Kidney epithelial cell (primary cell): ENCODE measurements around the gene PLAC9. TPM values are rescaled to one million over a fixed set of nuclear protein-coding genes. Genes with fewer than 3 reads are reported as not detected.

Experiments
- DNase-seq: peaks from one replicate; pipeline ENCODE4 v3.0.0-alpha.2; 2010; ENCODE audit warnings: low read depth
- H3K27me3 ChIP-seq: 2 replicates; pipeline ENCODE4 v1.6.0; 2011; ENCODE audit warnings: low read length; ENCODE audit not compliant: control insufficient read depth, insufficient read depth
- H3K36me3 ChIP-seq: 2 replicates; pipeline ENCODE4 v1.5.1; 2011; ENCODE audit warnings: low read length; ENCODE audit not compliant: control insufficient read depth, insufficient read depth
- H3K4me3 ChIP-seq: 2 replicates; pipeline ENCODE4 v1.5.1; 2011; ENCODE audit warnings: low read depth, mild to moderate bottlenecking, control low read depth, low read length
- total RNA-seq: library from RNA; depleted of rRNA; stranded (reverse); fragments of >200 nt; gene quantifications from 2 replicates; pipeline ENCODE4 v1.2.3, GENCODE V29; 2015
- TF ChIP-seq, protein P1 (sequence below): IDR thresholded peaks from 2 replicates; pipeline ENCODE4 v1.5.1; 2011; ENCODE audit warnings: mild to moderate bottlenecking, moderate library complexity, low read length, control low read depth, inconsistent platforms; ENCODE audit not compliant: insufficient read depth, poor library complexity, severe bottlenecking

Gene PLAC9
- total RNA-seq, 1 donor from 2014 or later = not detected

DNA sequence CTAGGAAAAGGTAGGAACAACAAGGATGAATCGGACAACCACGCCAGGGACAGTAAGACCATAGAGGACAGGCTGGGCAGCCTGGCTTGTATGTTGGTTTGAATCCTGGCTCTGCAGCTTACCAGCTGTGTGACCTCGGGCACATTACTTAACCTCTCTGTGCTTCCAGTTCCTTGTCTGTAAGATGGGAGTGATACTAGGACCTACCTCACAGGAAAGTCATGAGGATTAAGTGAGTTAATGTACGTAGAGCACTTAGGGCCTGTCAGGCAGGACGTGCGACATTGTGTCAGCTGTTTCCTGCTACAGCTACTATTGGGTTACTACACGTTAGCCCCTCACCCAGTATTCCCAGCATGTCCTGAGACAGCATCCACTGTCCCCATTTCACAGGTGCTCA, 32.1 kb downstream of the PLAC9 start:
- H3K27me3 ChIP-seq = no peaks in the 10 kb centered on the region
- DNase-seq = no peak
- no peak overlapping the region for H3K4me3 ChIP-seq
- TF ChIP-seq, protein P1, sequence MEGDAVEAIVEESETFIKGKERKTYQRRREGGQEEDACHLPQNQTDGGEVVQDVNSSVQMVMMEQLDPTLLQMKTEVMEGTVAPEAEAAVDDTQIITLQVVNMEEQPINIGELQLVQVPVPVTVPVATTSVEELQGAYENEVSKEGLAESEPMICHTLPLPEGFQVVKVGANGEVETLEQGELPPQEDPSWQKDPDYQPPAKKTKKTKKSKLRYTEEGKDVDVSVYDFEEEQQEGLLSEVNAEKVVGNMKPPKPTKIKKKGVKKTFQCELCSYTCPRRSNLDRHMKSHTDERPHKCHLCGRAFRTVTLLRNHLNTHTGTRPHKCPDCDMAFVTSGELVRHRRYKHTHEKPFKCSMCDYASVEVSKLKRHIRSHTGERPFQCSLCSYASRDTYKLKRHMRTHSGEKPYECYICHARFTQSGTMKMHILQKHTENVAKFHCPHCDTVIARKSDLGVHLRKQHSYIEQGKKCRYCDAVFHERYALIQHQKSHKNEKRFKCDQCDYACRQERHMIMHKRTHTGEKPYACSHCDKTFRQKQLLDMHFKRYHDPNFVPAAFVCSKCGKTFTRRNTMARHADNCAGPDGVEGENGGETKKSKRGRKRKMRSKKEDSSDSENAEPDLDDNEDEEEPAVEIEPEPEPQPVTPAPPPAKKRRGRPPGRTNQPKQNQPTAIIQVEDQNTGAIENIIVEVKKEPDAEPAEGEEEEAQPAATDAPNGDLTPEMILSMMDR = no peak
- H3K36me3 ChIP-seq = peaks cover 1% of the 10 kb centered on the region

DNA sequence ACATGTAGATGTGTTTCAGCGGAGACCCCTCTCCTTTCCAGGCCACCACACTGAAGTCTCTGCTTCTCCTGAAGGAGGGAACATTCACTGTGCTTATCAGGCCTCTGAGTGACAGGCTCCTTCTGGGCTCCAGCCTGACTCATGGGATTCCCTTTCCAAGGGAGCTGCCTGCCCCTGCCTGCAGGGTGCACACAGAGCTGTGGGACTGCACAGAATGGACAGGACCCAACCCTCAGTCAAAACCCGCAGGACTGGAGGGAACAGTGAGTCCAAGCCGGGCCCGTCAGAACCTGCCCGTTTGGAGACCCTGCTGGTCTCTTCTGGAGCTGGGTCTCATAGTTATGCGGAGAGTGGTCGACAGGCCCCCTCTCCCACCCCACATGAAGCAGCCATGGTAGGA, 32.6 kb downstream of the PLAC9 start:
- no peak for DNase-seq
- H3K36me3 ChIP-seq = peaks cover 1% of the 10 kb centered on the region
- no peak overlapping the region for H3K4me3 ChIP-seq
- no peaks in the 10 kb centered on the region for H3K27me3 ChIP-seq
- TF ChIP-seq, protein P1 = no peak

DNA sequence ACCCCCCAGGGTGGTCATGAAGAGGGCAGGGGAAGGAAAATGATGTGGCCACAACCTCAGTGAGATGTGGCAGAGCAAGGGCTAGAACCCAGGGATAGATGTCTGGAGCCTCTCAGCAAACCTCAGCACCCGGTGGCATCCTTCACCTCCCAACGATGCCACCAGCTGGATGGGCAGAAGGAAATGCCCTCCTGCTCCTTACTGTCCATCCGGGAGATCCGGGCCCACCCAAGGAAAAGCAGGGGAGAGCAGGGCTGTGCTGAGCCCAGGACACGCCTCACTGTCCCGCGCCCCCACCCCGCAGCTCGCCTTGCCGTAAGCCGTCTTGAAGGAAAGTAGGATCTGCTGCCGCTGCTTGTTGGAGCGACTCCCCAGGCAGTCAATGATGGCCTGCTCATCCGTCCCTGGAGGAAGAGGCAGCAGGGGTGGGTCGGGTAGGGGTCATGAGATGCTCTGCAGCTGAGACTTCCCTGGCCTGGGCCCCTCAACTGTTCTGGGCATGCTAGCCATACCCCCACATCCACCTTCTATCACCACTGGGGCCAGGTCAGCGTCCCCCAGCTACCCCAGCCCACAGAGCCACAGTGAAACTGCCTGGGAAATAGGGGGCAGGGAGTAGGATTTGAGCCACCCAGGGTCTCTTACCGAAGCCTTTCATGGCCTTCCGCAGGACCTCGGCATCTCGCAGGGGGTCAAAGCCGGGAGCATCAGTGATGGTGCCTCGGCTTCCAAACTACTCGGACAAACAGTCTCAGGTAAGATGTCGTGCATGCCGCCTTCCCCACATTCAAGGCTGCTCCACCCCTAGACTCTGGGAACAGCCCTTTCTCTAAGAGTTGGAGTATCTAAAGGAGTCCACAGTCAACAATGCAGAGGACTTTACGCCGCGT, 34.3 kb downstream of the PLAC9 start:
- TF ChIP-seq, protein P1 = no peak
- DNase-seq = no peak
- H3K36me3 ChIP-seq = peaks cover 1% of the 10 kb centered on the region
- no peak overlapping the region for H3K4me3 ChIP-seq
- H3K27me3 ChIP-seq = no peaks in the 10 kb centered on the region

DNA sequence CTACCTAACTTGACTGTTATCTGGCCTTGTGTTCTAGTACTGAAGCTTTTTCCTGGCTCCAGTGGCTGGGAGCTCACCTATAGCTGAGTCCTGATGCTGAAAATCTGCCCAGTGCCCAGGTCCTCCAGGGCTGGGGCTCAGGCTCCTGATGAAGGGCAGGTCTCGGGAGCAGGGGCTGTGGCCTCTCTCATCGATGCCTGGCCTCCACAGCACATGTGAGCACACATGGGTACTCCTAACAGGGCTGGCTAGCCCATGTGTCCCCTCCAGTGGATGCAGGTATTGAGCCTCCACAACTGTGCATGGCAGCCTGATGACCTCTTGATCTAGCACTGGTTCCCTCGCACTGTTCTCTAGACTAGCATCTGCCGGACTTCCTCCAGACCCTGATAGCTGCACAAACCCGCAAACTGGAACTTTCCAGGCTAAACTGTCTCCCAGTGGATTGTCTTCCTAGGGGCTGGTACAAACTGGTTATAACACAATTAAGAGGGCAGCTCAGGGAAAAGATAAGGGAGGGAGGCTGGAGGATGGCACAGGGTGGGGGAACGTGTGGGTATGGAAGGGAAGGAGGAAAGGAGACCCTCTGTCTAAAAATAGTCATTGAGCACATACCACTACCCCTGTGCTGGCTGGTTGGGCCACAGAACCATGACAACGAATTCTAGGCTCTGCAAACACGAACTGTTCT, 35.1 kb downstream of the PLAC9 start:
- H3K4me3 ChIP-seq = no peak overlapping the region
- H3K27me3 ChIP-seq = no peaks in the 10 kb centered on the region
- peaks cover 1% of the 10 kb centered on the region for H3K36me3 ChIP-seq
- TF ChIP-seq, protein P1 = no peak
- DNase-seq = no peak

DNA sequence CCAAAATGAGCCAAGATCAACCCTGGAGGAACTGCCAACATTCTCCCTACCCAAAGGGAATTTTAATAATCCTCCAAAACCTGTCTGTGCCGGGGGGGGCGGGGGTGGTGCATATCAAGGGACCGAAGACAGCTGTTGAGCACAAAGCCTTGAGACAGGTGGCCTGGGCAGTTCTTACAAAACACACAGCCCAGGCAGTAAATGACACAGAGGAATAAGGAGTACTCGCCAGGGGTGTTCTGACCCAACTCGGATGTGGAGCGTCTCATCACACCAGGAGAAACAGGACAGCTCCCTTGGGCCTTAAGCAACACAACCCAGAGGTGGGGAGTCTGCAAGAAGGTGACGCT, 35.6 kb downstream of the PLAC9 start:
- Histone ChIP-seq H3K36me3 (peaks cover 1% of the 10 kb centered on the region), H3K4me3 (no peak overlapping the region), H3K27me3 (no peaks in the 10 kb centered on the region)
- TF ChIP-seq, protein P1 = no peak
- no peak for DNase-seq
